ENCODE results near the gene MACROD2. TPM values are rescaled to one million over a fixed set of nuclear protein-coding genes. Genes with fewer than 3 reads are reported as not detected.

Gene MACROD2
- total and polyA plus RNA-seq, 2 donors (not counting 1 experiment from before 2014, with no cell fraction given), result 5.3 to 6.7 TPM

GRCh38 chr20:15071085-15071808 lies 1075.9 kb downstream of the MACROD2 start:
- TF ChIP-seq CTCF (IDR thresholded peaks at IDR 0.05) (no peak), EZH2 (IDR thresholded peaks at IDR 0.05; ENCODE audit: borderline replicate concordance, insufficient read depth, low read depth, low read length, poor library complexity, severe bottlenecking) (no peak)
- Mint-ChIP-seq H3K4me1 (no peaks in the 10 kb centered on the region), H3K9me3 (ENCODE audit: insufficient read depth) (peaks cover 3% of the 10 kb centered on the region), H3K27me3 (no peaks in the 10 kb centered on the region), H3K27ac (no peak overlapping the region), H3K4me3 (no peak overlapping the region)
- intact Hi-C loops (cut with micrococcal nuclease), result no loop called here
- Histone ChIP-seq H3K4me2 (replicated peaks; ENCODE audit: low read depth, low read length, poor library complexity, severe bottlenecking) (no peak overlapping the region), H3K27me3 (replicated peaks in 1 of 4; ENCODE audit: control extremely low read depth in 1 of 4, control insufficient read depth in 3 of 4, insufficient read depth in 4 of 4, low read length in 3 of 4) (no peaks in the 10 kb centered on the region), H3K27ac (ENCODE audit: low read length in 2 of 2) (no peak overlapping the region), H3K36me3 (replicated peaks in 1 of 2; ENCODE audit: control extremely low read depth in 1 of 2, control insufficient read depth in 1 of 2, extremely low read depth in 1 of 2, insufficient read depth in 2 of 2, low read length in 1 of 2) (no peaks in the 10 kb centered on the region), H3K9me3 (ENCODE audit: control extremely low read depth in 1 of 3, control insufficient read depth in 2 of 3, insufficient read depth in 1 of 3, low read length in 2 of 3) (peaks cover 0 to 7% (median 0%) of the 10 kb centered on the region in 3 donors), H4K20me1 (ENCODE audit: control insufficient read depth, insufficient read depth, low read length, poor library complexity, severe bottlenecking) (no peaks in the 10 kb centered on the region), H3K4me1 (ENCODE audit: control insufficient read depth in 2 of 2, insufficient read depth in 2 of 2, low read length in 2 of 2) (no peaks in the 10 kb centered on the region), H3K79me2 (ENCODE audit: control insufficient read depth, insufficient read depth, low read length) (no peaks in the 10 kb centered on the region), H3K9ac (ENCODE audit: low read length) (no peak overlapping the region), H2AFZ (ENCODE audit: insufficient read depth, low read depth, low read length, poor library complexity, severe bottlenecking) (no peak overlapping the region), H3K4me3 (ENCODE audit: control extremely low read depth in 1 of 5, extremely low read depth in 1 of 5, insufficient read depth in 1 of 5, low read depth in 2 of 5, low read length in 4 of 5) (no peak overlapping the region)
- CTCF ChIA-PET, result interaction anchor here (0.5 kb wide), 1 partner anchor 173 kb away, joined by 3 read pairs; no protein-coding TSS in a partner anchor
- ATAC-seq (ENCODE audit: low read depth), result no peak
- no peak for DNase-seq
- WGBS (ENCODE audit: insufficient coverage), result 100% methylated on average over 2 of the region's 2 CpGs
- POLR2A ChIA-PET, result no interaction called here

- no peak overlapping the region for H3K4me3 Mint-ChIP-seq
- Histone ChIP-seq H3K9me3 (ENCODE audit: control extremely low read depth in 1 of 3, control insufficient read depth in 2 of 3, insufficient read depth in 1 of 3, low read length in 2 of 3) (peaks cover 0 to 7% (median 0%) of the 10 kb centered on the region in 3 donors), H4K20me1 (ENCODE audit: control insufficient read depth, insufficient read depth, low read length, poor library complexity, severe bottlenecking) (no peaks in the 10 kb centered on the region), H3K9ac (ENCODE audit: low read length) (no peak overlapping the region), H2AFZ (ENCODE audit: insufficient read depth, low read depth, low read length, poor library complexity, severe bottlenecking) (no peak overlapping the region), H3K79me2 (ENCODE audit: control insufficient read depth, insufficient read depth, low read length) (no peaks in the 10 kb centered on the region), H3K4me2 (replicated peaks; ENCODE audit: low read depth, low read length, poor library complexity, severe bottlenecking) (no peak overlapping the region), H3K27ac (ENCODE audit: low read length in 2 of 2) (no peak overlapping the region), H3K27me3 (replicated peaks in 1 of 4; ENCODE audit: control extremely low read depth in 1 of 4, control insufficient read depth in 3 of 4, insufficient read depth in 4 of 4, low read length in 3 of 4) (no peaks in the 10 kb centered on the region), H3K4me3 (ENCODE audit: control extremely low read depth in 1 of 5, extremely low read depth in 1 of 5, insufficient read depth in 1 of 5, low read depth in 2 of 5, low read length in 4 of 5) (no peak overlapping the region), H3K4me1 (ENCODE audit: control insufficient read depth in 2 of 2, insufficient read depth in 2 of 2, low read length in 2 of 2) (no peaks in the 10 kb centered on the region), H3K36me3 (replicated peaks in 1 of 2; ENCODE audit: control extremely low read depth in 1 of 2, control insufficient read depth in 1 of 2, extremely low read depth in 1 of 2, insufficient read depth in 2 of 2, low read length in 1 of 2) (no peaks in the 10 kb centered on the region)
- ATAC-seq (ENCODE audit: low read depth) (no peak), DNase-seq (no peak)
- no peaks in the 10 kb centered on the region for H3K4me1 Mint-ChIP-seq
- no peak overlapping the region for H3K27ac Mint-ChIP-seq
- peaks cover 3% of the 10 kb centered on the region for H3K9me3 Mint-ChIP-seq (ENCODE audit: insufficient read depth)
- ChIA-PET POLR2A (no interaction called here), CTCF (no interaction called here)
- TF ChIP-seq EZH2 (IDR thresholded peaks at IDR 0.05; ENCODE audit: borderline replicate concordance, insufficient read depth, low read depth, low read length, poor library complexity, severe bottlenecking) (no peak), CTCF (IDR thresholded peaks at IDR 0.05) (no peak)
- no peaks in the 10 kb centered on the region for H3K27me3 Mint-ChIP-seq
- intact Hi-C loops (cut with micrococcal nuclease), result no loop called here
Observed at GRCh38 chr20:15072316-15072715, 1077.0 kb downstream of the MACROD2 start.
